CD1c-positive myeloid dendritic cell (primary cell): Measurements from ENCODE around the gene PHEX.
A peak's percentile ranks its signal among the peaks of the same experiment; 100 is the strongest.

Source experiments
- DNase-seq: peaks from one replicate; pipeline ENCODE4 v3.0.0-alpha.2; 2016; ENCODE audit errors: extremely low spot score

PHEX gene

DNA sequence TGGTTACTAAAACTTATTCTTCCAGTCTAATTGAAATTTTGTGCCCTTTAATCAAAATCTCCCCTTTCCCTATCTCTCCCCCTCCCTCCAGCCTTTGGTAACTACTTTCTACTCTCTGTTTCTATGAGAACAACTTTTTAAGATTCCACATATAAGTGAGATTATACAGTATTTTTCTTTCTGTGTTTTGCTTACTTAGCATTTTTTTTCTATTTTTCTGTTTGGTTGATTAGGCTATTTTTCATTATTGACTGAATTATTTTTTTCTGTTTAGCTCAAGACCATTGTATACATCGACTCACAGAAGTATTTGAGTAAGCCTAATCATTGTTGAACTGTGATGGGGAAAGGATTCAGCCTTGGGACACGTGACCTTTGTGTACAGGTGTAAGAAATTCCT, 116.4 kb downstream of the PHEX start:
- no peak for DNase-seq

DNA sequence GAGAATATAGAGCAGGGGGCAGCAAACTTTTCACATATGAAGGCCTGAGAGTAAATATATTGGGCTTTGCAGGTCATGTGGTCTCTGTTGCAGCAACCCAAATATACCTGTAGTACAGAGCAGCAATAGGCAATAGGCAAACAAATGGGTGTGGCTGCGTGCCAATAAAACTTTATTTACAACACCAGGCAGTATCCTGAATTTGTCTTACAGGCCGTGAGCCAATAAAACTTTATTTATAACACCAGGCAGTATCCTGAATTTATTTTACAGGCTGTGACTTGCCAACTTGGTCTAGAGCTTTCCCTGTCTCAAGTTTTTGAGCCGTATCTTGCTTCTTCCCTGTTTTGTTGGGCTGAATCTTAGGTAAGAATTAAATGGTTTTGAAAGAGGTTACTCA, 118.2 kb downstream of the PHEX start:
- no peak for DNase-seq

DNA sequence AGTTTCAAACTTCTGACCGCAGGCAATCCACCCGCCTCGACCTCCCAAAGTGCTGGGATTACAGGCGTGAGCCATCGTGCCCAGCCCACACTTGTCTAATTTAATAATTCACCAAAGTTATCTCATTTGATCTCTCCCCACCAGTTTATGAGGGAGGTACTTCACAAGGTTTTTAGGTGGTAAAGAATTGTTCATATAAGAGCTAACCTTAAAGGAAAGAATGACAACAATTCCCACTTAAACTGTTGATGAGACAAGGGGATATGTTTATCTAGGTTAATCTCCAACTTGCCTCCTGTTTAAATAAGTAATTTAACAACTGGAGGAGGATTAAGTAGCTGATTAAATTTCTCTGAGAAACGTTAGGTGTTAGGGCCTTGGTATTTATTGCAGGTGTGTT, 123.0 kb downstream of the PHEX start:
- no peak for DNase-seq

- DNase-seq, result no peak
Observed at GRCh38 chrX:22159071-22159470, 126.9 kb downstream of the PHEX start.

DNA sequence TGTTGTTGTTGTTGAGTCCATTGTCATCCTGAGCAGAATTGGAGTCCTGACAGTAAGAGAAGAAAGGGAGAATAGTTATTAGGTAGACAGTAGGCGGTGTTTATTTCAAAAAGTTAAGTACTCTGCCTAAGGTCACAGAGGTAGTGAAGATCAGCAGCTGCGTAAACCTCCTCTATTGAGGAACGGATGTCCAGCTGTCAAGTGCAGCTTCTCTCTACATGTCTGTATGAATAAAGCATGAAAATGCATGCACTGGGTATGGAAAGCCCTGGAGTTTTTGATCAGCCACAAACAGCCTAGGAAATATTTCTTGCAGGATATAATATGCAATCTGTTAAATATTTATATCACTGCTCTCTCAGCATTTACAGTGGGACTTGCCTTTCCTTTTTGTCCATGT, 131.2 kb downstream of the PHEX start:
- DNase-seq, result no peak

- no peak for DNase-seq
Observed at GRCh38 chrX:22164770-22165388, 132.8 kb downstream of the PHEX start.

DNA sequence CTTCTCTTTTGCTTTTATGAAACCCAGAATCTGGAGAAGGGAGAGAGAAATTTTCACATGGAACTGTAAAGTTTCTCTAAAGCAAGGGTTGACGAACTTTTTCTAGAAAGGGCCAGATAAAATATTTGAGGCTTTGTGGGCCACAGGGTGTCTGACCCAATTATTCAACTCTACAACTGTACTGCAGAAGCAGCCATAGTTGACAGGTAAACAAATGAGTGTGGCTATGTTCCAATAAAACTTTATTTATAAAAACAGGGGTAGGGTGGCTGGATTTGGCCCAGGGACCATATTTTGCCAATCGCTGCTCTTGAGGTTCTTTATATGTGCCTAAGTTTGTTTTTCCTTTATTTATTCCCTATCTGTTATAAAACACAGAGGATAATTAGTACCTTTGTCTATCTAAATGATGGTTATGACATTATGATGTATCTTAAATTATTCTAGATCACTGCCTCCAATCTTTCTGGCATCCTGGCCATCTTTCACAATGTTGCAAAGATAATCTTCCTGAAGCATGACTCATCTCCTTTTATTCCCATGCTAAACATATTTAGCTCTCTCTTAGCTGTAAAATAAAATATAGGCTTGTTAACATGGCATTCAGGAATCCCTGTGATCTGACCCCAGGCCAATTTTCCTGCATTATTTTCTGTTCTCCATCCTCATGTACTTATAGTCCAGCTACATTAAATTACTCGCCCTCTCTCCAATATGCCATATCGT, 133.8 kb downstream of the PHEX start:
- no peak for DNase-seq

- DNase-seq, result no peak
Observed at GRCh38 chrX:22171287-22172060, 139.3 kb downstream of the PHEX start.

- DNase-seq, result no peak
Observed at GRCh38 chrX:22173966-22174365, 141.8 kb downstream of the PHEX start.

- DNase-seq, result no peak
Observed at GRCh38 chrX:22177950-22178515, 145.9 kb downstream of the PHEX start.

DNA sequence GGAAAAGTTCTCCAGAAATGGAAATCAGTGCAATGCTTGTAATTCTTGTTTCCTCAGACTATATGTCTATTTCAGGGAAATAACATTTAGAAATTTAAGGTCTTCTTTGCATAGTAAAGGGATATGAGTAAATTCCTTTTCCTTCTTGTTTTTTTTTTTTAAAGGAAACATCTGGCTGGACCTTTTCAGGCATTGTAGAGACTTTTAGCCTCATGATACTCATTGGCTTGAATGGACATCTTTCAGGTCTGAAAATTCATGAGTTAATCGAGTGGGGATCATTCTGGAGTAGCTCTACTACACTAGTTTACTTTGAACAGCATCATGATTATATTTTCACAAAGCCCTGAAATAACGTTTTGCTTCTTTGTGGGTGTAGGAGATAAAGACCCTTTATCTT, 152.0 kb downstream of the PHEX start:
- no peak for DNase-seq

DNA sequence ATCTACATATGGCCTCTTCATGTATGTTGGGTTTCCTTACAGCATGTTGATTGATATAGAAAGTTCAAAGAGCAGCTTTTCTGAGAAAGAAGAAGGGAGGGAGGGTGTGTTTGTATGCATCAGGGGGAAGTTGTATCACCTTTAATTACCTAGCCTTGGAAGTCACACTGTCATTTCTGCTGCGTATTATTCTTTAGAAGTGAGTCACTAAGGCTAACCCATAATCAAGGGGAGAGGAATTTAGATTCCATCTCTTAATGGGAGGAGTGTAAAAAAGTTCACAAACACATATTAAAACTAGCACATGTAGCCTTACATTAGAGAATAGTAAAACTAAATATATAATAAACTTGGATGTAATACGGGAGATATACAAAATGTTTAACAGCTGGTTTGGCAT, 154.0 kb downstream of the PHEX start:
- DNase-seq, result no peak

DNA sequence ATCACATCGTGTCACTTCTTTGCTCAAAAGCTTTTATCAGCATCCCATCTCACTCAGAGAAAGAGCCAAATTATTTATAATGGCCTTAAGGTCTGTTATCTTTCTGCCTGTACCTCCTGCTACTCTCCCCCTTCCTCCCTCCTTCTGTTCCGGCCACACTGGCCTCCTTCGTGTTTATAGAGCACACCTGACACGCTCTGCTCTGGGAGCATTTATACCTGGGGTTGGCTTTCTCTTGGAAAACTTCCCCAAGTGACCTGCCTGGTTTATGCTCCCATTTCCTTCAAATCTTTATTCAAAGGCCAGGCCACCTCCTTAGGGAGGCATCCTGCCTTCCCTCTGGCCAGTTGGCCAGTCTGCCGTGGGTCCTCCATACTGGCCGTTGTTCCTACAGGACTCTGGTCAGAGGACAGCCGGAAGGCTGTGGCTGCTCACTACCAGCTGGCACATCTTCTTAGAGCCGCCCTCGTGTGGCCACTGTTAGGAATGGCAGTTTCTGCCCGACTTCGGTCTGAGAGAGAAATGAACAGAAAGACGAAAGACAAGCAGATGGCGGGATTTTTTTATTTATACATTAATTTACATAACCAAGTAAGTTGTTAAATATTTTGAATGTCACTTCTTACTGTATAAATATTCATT, 160.4 kb downstream of the PHEX start:
- DNase-seq, result peak; percentile 53

GRCh38 chrX:22193851-22194659, 161.9 kb downstream of the PHEX start:
- DNase-seq, result no peak

DNA sequence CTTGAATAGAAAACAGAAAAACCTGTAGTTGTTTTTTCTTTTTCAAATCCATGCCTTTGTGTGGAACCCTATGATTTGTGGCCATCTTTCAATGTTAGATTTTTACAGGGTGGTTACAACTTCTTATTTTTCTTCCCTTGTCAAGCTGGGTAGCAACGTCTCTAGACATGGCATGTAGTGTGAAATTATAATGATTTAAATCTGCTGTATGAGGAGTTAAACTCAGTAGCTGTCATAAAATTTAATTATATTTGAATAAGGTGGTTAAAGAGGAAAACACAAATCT, 162.5 kb downstream of the PHEX start:
- no peak for DNase-seq

DNA sequence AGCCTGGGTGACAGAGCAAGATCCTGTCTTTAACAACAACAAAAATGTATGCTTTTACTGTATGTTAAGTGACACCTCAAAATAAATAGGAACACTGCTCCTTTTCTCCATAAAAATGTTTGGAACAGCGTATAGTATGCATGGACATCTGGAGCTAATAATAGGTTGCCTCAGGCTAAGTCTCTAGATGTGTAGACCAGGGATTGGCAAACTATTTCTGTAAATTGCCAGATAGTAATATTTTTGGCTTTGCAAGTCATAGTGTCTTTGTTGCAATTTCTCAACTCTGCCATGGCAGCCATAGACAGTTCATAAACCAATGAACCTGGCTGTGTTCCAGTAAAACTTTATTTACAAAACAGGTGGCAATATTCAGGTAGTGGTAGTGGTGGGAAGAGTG, 164.0 kb downstream of the PHEX start:
- DNase-seq, result no peak

DNA sequence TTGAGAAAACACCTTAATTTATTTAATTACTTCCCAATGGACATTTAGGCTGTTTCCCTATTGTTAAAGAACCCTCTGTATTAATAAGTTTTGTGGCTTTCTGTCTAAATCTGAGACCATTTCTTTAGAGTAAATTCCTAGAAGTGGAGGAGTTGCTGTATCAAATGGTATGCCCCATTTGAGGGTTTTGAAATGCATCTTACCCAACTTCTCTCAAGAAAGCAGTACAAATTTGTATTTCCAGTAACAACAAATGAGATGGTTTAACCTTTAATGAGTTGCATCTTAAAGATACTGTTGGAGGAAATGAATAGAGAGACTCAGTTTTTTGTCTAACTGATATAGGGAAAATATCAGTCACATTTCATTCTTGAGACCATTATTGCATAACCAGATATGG, 170.1 kb downstream of the PHEX start:
- DNase-seq, result no peak

DNA sequence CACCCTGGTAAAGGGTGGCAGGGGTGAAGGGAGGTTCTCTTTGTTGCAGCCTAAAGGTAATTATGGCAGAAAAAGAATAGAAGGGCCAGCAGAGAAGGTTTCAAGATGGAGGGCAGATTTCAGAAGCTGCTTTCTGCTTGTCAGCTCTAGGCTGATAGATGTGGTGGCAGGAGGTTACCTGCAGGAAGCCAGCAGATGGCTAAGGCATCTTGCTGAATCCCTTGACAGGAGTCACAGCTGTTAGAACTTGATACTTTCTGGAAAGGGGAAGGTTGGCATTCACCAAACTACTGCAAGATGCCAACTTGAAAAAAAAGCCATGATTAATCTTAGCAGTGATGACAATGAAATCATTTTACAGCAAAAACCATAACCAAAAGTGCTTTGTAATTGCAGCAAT, 171.1 kb downstream of the PHEX start:
- no peak for DNase-seq

GRCh38 chrX:22206781-22207180, 174.7 kb downstream of the PHEX start:
- no peak for DNase-seq

- DNase-seq, result no peak
Observed at GRCh38 chrX:22220941-22221340, 188.8 kb downstream of the PHEX start.

DNA sequence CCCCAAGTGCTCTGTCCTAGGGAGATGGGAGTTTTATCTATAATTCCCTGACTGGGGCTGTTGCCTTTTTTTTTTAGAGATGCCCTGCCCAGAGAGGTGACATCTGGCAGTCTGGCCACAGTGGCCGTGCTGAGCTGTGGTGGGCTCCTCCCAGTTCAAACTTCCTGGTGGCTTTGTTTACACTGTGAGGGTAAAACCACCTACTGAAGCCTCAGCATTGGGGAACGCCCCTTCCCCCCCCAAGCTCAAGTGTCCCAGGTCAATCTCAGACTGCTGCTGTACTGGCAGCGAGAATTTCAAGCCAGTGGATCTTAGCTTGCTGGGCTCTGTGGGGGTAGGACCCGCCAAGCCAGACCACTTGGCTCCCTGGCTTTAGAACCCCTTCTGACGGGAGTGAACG, 202.3 kb downstream of the PHEX start:
- no peak for DNase-seq

GRCh38 chrX:22237479-22237878, 205.4 kb downstream of the PHEX start:
- DNase-seq, result no peak
